PC-3 (cell line): ENCODE data around the gene C5orf63.

Experiments used
- EZH2 ChIP-seq: fragments of 300-600 bp; sonication (generic); IDR thresholded peaks from one replicate; pipeline ENCODE4 v1.6.1; 2017; ENCODE audit warnings: antibody characterized with exemption, mild to moderate bottlenecking, low read length; ENCODE audit not compliant: unreplicated experiment
- TF ChIP-seq, protein P1 (sequence below): fragments of 300-600 bp; sonication (generic); conservative IDR thresholded peaks from 2 replicates; pipeline ENCODE4 v1.5.1; 2017; ENCODE audit warnings: antibody characterized with exemption, low read depth, mild to moderate bottlenecking, low read length

DNA sequence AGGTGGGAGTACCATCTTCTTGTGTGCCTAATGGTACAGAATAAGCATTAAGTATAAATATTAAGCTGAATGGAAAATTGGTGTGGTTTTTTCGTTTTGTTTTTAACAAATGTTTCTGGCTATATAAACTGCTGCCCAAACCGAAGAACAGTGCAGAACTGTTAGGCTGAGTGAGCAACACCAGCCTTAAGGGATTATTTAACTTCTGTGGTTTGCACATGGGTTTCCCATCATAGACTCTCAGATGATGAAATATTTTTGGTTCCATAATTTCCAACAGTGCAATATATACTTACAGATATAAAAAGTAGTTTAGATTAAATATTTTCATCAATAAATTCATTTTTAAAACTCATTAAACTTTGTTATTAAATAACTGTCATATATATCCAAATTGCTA is 16.4 kb downstream of the C5orf63 start:
- TF ChIP-seq EZH2: no peak
- TF ChIP-seq, protein P1, sequence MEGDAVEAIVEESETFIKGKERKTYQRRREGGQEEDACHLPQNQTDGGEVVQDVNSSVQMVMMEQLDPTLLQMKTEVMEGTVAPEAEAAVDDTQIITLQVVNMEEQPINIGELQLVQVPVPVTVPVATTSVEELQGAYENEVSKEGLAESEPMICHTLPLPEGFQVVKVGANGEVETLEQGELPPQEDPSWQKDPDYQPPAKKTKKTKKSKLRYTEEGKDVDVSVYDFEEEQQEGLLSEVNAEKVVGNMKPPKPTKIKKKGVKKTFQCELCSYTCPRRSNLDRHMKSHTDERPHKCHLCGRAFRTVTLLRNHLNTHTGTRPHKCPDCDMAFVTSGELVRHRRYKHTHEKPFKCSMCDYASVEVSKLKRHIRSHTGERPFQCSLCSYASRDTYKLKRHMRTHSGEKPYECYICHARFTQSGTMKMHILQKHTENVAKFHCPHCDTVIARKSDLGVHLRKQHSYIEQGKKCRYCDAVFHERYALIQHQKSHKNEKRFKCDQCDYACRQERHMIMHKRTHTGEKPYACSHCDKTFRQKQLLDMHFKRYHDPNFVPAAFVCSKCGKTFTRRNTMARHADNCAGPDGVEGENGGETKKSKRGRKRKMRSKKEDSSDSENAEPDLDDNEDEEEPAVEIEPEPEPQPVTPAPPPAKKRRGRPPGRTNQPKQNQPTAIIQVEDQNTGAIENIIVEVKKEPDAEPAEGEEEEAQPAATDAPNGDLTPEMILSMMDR: no peak
